ENCODE data around the gene NDUFB10.

DNA sequence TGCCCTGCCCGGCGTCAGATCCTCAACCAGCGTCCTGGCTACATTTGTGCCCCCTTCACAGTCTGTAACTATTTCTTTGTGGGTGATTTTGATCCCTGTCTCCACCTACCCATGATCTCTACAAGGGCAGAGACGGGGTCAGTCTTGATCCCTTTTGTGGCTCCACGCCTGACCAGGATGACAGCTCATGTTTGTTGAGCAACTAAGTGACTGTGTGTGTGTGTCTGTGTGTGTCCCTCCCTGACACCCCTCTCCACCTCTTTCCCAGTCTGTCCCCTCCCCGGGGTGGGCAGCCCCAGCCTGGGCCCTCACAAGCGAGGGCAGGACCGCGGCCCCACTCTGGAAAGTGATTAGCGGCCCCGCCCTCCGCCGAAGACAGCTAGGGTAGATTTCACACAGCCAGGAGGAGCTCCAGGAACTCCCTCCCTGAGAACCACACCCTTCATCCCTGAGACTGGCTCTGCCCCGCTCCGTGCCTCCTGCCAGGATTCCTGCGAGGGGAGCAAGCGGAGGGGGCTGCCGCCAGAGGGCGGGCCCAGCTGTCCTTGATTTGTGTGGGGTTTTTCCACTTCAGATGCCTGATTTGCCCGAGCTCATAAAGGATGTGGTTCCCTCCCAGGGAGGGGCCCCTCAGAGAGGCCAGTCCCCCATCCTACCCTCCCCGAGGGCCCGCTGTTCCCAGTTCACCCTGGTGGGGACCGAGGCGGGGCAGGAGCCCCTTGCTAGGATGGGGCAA is 35.9 kb upstream of the NDUFB10 start:
- TF ChIP-seq, protein P1, sequence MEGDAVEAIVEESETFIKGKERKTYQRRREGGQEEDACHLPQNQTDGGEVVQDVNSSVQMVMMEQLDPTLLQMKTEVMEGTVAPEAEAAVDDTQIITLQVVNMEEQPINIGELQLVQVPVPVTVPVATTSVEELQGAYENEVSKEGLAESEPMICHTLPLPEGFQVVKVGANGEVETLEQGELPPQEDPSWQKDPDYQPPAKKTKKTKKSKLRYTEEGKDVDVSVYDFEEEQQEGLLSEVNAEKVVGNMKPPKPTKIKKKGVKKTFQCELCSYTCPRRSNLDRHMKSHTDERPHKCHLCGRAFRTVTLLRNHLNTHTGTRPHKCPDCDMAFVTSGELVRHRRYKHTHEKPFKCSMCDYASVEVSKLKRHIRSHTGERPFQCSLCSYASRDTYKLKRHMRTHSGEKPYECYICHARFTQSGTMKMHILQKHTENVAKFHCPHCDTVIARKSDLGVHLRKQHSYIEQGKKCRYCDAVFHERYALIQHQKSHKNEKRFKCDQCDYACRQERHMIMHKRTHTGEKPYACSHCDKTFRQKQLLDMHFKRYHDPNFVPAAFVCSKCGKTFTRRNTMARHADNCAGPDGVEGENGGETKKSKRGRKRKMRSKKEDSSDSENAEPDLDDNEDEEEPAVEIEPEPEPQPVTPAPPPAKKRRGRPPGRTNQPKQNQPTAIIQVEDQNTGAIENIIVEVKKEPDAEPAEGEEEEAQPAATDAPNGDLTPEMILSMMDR (IDR thresholded peaks at IDR 0.05) = peak in 4 of 6 experiments; percentile 26 to 39 (median 30)
- no peak for TF ChIP-seq POLR2A (IDR thresholded peaks at IDR 0.05)

Measured in esophagus squamous epithelium (tissue), 4 donors.